Vagina (tissue), 2 donors: ENCODE data around the gene ANXA8.

Experiments used
- CTCF ChIP-seq, 3 experiments: fragments of 450-650 bp in 2 of 3; fragments of 200-600 bp in 1 of 3; sonication (generic) in 1 of 3; IDR thresholded peaks; one replicate each; pipeline ENCODE4 v1.5.1; 2017 to 2019; ENCODE audit warnings: antibody characterized with exemption in 3 of 3, mild to moderate bottlenecking in 2 of 3, moderate library complexity in 2 of 3
- POLR2A ChIP-seq, 2 donors: fragments of 450-650 bp; IDR thresholded peaks; one replicate each; pipeline ENCODE4 v1.6.1; 2017; ENCODE audit warnings: antibody characterized with exemption in 2 of 2, mild to moderate bottlenecking in 2 of 2, moderate library complexity in 2 of 2
- POLR2AphosphoS5 ChIP-seq, 2 donors: sonication (generic); formaldehyde crosslinking; IDR thresholded peaks; one replicate each; pipeline ENCODE4 v1.9.0; 2017; ENCODE audit warnings: antibody characterized with exemption in 2 of 2, mild to moderate bottlenecking in 2 of 2, low read depth in 1 of 2; ENCODE audit not compliant: insufficient read depth in 1 of 2

DNA sequence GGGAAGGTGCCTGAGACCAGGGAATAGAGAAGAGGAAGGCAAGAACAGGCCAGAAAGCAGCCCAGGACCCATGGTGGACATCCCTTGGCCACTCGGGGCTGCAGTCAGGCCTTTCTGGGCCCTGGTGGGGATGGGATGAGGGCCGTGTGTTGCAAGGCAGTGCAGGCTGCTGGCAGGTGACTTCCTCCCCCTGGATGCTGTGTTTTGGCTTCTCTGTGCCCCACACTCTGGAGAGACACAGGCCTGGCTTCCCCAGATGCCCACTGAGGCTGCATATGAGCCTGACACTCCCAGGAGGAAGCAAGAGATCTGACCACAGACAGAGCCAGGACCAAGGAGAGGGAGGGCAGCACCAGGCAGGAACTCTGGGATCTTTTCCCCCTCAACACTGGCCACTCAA lies 39.9 kb downstream of the ANXA8 start:
- no peak for TF ChIP-seq POLR2A (IDR thresholded peaks at IDR 0.05)
- no peak for TF ChIP-seq CTCF (IDR thresholded peaks at IDR 0.05)
- TF ChIP-seq POLR2AphosphoS5 (IDR thresholded peaks at IDR 0.05; ENCODE audit: insufficient read depth in 1 of 2, low read depth in 1 of 2), result no peak
